Loucy (cell line): ENCODE data around the gene RNU1-1.
"Not testable (repeated sequence)": the region's sequence is repeated elsewhere in the genome, so short reads cannot be mapped to it uniquely, and the experiment has no call there.

Experiments
- EZH2phosphoT487 ChIP-seq: fragments of 200-600 bp; IDR thresholded peaks from 2 replicates; pipeline ENCODE4 v1.6.1; 2018; ENCODE audit warnings: antibody characterized with exemption, mild to moderate bottlenecking, moderate library complexity, borderline replicate concordance
- TF ChIP-seq, protein P1 (sequence below): fragments of 200-600 bp; sonication (generic); conservative IDR thresholded peaks from 2 replicates; pipeline ENCODE4 v1.5.1; 2014; ENCODE audit warnings: mild to moderate bottlenecking, antibody characterized with exemption, low read length

DNA sequence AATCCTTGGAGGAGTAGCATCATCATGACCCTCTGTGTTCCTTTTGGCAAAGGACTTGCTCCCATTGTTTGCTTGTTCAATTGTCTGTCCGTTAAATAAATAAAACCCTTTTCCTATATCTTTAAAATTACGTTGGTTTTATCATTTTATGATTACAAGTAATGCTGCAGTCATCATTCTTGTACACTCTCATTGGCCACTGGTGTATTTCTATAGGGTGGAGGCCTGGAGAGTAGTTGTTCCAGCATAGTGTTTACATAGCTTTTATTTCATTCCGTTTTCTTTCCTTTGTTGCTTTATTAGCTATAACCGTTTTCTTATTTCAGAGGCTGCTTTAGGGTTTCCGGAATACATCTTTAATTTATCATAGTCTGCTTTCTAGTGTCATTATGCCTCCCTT is 7.6 kb upstream of the RNU1-1 start:
- TF ChIP-seq, protein P1, sequence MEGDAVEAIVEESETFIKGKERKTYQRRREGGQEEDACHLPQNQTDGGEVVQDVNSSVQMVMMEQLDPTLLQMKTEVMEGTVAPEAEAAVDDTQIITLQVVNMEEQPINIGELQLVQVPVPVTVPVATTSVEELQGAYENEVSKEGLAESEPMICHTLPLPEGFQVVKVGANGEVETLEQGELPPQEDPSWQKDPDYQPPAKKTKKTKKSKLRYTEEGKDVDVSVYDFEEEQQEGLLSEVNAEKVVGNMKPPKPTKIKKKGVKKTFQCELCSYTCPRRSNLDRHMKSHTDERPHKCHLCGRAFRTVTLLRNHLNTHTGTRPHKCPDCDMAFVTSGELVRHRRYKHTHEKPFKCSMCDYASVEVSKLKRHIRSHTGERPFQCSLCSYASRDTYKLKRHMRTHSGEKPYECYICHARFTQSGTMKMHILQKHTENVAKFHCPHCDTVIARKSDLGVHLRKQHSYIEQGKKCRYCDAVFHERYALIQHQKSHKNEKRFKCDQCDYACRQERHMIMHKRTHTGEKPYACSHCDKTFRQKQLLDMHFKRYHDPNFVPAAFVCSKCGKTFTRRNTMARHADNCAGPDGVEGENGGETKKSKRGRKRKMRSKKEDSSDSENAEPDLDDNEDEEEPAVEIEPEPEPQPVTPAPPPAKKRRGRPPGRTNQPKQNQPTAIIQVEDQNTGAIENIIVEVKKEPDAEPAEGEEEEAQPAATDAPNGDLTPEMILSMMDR = not testable (repeated sequence)
- TF ChIP-seq EZH2phosphoT487 = not testable (repeated sequence)
